Activated CD4-positive, alpha-beta memory T cell treated with anti-CD3 and anti-CD28 coated beads for 36 hours (primary cell): ENCODE measurements around the gene RNF227. TPM values are rescaled to one million over a fixed set of nuclear protein-coding genes. Genes with fewer than 3 reads are reported as not detected.

Experiments used
- CTCF ChIA-PET: fragments of 350-600 bp; sonication (Branson Sonifier 250); formaldehyde crosslinking; loops from one replicate; lab custom pipeline; 2021; ENCODE audit warnings: antibody characterized with exemption, inconsistent platforms; lab: Charles Lee
- POLR2A ChIA-PET: fragments of 350-600 bp; sonication (Branson Sonifier 250); formaldehyde crosslinking; loops from one replicate; lab custom pipeline; 2021; ENCODE audit warnings: antibody characterized with exemption; lab: Charles Lee
- DNase-seq: peaks from one replicate; pipeline ENCODE4 v3.0.0-alpha.2; 2020
- H3K27ac Mint-ChIP-seq: one replicate; pipeline ENCODE4 v1.8.0; 2021; ENCODE audit warnings: mixed read lengths
- H3K27me3 Mint-ChIP-seq: one replicate; pipeline ENCODE4 v1.8.0; 2021; ENCODE audit warnings: mixed read lengths
- H3K36me3 Mint-ChIP-seq: one replicate; pipeline ENCODE4 v1.8.0; 2021; ENCODE audit warnings: mixed read lengths
- H3K4me1 Mint-ChIP-seq: one replicate; pipeline ENCODE4 v1.8.0; 2021; ENCODE audit warnings: low read depth, mixed read lengths
- H3K4me3 Mint-ChIP-seq: one replicate; pipeline ENCODE4 v1.8.0; 2021; ENCODE audit warnings: mild to moderate bottlenecking, mixed read lengths
- H3K9me3 Mint-ChIP-seq: one replicate; pipeline ENCODE4 v1.8.0; 2021; ENCODE audit warnings: mixed read lengths
- intact Hi-C: fragments of 100-400 bp; cut with micrococcal nuclease; formaldehyde crosslinking; loops from one replicate; pipeline ENCODE4 v1.15.1; 2023
- total RNA-seq, 2 experiments: library from RNA; stranded (reverse); gene quantifications; one replicate each; pipeline ENCODE4 v1.2.3, GENCODE V29; 2021

RNF227 gene
- total RNA-seq, 2 experiments from 2014 or later = 2.7 to 3.3 TPM

GRCh38 chr17:7929158-7930023, 13.3 kb upstream of the RNF227 start, which contains the start of gene KCNAB3:
KCNAB3 (minus strand) TSS chr17:7929856; CDS start chr17:7929435, 421 bp downstream.
- ChIA-PET POLR2A (interaction anchor here (1.1 to 4.7 kb wide), 2 partner anchors 13 to 16 kb away, joined by 4 to 42 read pairs; partner anchors contain the start of gene RNF227), CTCF (interaction anchor here (0.7 to 5.3 kb wide), 3 partner anchors 17 to 94 kb away, joined by 4 to 93 read pairs (median 7); no protein-coding TSS in a partner anchor)
- Mint-ChIP-seq H3K4me3 (peak within 1 kb of the TSS; percentile 93), H3K27ac (peak within 1 kb of the TSS; percentile 88), H3K4me1 (peaks cover 38% of the 10 kb centered on the region), H3K27me3 (no peaks in the 10 kb centered on the region), H3K36me3 (peaks cover 12% of the 10 kb centered on the region), H3K9me3 (no peaks in the 10 kb centered on the region)
- peak; percentile 73 for DNase-seq
- intact Hi-C loops = loop anchor here (5.0 kb wide), 2 partner anchors 58 to 188 kb away; partner anchors contain the start of gene ALOXE3

DNA sequence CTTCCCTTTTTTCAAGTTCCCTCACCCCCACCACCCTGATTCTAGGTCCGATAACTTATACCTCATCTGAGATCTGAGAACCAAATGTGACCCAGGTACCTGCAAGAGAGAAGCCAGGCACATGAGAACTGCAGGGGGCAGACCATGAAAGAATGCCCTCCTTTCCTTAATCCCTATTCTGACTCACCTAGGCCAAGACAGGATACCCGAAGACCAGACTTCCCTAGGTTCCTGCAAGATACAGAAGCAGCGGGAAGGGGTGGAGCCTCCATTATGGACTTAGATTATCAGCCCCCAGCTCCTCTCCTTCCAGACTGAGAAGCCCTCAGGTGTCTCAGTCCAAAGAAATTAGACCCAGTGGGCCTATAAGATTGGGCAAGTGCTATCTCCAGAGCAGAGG, 11.5 kb upstream of the RNF227 start:
- intact Hi-C loops = no loop called here
- peaks cover 33% of the 10 kb centered on the region for H3K4me1 Mint-ChIP-seq
- H3K36me3 Mint-ChIP-seq = peaks cover 7% of the 10 kb centered on the region
- no peak overlapping the region for H3K4me3 Mint-ChIP-seq
- ChIA-PET POLR2A (interaction anchor here (0.9 kb wide), 1 partner anchor 11 kb away, joined by 3 read pairs; no protein-coding TSS in a partner anchor), CTCF (interaction anchor here (1.0 kb wide), 1 partner anchor 12 kb away, joined by 3 read pairs; the partner anchor contains the start of gene RNF227)
- no peaks in the 10 kb centered on the region for H3K27me3 Mint-ChIP-seq
- H3K9me3 Mint-ChIP-seq = no peaks in the 10 kb centered on the region
- no peak overlapping the region for H3K27ac Mint-ChIP-seq
- DNase-seq = no peak

DNA sequence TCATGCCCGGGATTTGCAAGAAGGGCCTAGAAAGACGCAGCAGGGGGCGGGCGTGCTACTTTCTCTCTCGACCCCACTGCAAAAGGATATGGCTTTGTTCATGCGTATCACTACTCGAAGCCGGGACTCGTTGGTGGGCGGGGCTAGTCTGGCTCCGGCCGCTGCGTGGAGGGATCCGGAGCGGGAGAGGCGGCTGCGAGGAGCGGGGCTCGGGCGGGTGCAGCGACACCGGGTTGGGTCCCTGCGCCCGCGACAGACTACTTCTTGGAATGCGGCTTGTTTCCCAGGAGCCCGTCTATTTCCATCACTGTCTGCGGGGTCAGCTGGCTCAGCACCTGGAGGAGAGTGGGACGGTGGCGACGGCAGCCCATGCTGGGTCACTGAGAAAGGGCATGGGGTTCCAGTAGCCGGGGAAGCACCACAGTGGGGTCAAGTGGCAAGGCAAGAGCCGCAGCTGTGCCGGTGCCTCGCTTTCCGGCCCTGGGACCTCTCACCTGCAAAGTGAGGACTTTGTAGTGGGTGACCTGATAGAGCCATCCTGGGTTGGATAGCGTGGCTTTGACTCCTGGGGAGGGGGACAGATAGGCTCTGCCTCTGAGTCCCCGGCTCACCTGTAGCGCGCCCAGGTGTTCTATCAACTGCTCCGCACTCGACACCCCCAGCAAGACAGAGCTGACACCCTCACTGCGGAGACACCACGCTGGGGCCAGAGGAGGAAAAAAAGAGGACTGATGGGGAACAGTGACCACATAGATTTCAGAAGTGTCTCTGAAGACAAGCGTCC, 6.9 kb upstream of the RNF227 start:
- peak; percentile 88 for DNase-seq
- CTCF ChIA-PET = interaction anchor here (0.8 to 1.7 kb wide), 6 partner anchors 8 to 134 kb away, joined by 3 to 6 read pairs (median 4); partner anchors contain the start of gene TRAPPC1
- Mint-ChIP-seq H3K36me3 (peaks cover 2% of the 10 kb centered on the region), H3K27me3 (no peaks in the 10 kb centered on the region), H3K9me3 (no peaks in the 10 kb centered on the region), H3K4me3 (peak overlapping the region; percentile 63), H3K27ac (peak overlapping the region; percentile 77), H3K4me1 (peaks cover 19% of the 10 kb centered on the region)
- POLR2A ChIA-PET = interaction anchor here (1.0 kb wide), 1 partner anchor 9 kb away, joined by 4 read pairs; the partner anchor contains the start of genes CNTROB and TRAPPC1
- intact Hi-C loops = no loop called here

GRCh38 chr17:7922269-7922844, 6.3 kb upstream of the RNF227 start:
- intact Hi-C loops = no loop called here
- POLR2A ChIA-PET = interaction anchor here (1.2 kb wide), 1 partner anchor 10 kb away, joined by 3 read pairs; no protein-coding TSS in a partner anchor

GRCh38 chr17:7916808-7917207, 719 bp upstream of the RNF227 start:
- H3K36me3 Mint-ChIP-seq = peaks cover 6% of the 10 kb centered on the region
- peak overlapping the region; percentile 50 for H3K27ac Mint-ChIP-seq
- no peaks in the 10 kb centered on the region for H3K27me3 Mint-ChIP-seq
- DNase-seq = no peak
- H3K4me3 Mint-ChIP-seq = peak overlapping the region; percentile 57
- POLR2A ChIA-PET = interaction anchor here (0.8 to 4.3 kb wide), 2 partner anchors 11 to 15 kb away, joined by 3 to 42 read pairs; partner anchors contain the start of genes CNTROB, KCNAB3 and TRAPPC1
- peaks cover 32% of the 10 kb centered on the region for H3K4me1 Mint-ChIP-seq
- intact Hi-C loops = no loop called here
- CTCF ChIA-PET = interaction anchor here (1.0 to 11.1 kb wide), 7 partner anchors 16 to 141 kb away, joined by 3 to 245 read pairs (median 6); partner anchors contain the start of genes CNTROB, NAA38 and TRAPPC1
- no peaks in the 10 kb centered on the region for H3K9me3 Mint-ChIP-seq

More at GRCh38 chr17:7922269-7922844, 6.3 kb upstream of the RNF227 start:
- Mint-ChIP-seq H3K4me1 (peaks cover 19% of the 10 kb centered on the region), H3K27me3 (no peaks in the 10 kb centered on the region), H3K27ac (peak overlapping the region; percentile 77), H3K4me3 (peak overlapping the region; percentile 63), H3K36me3 (no peaks in the 10 kb centered on the region), H3K9me3 (no peaks in the 10 kb centered on the region)
- CTCF ChIA-PET = interaction anchor here (1.0 to 1.7 kb wide), 5 partner anchors 9 to 135 kb away, joined by 4 to 6 read pairs (median 4); partner anchors contain the start of gene TRAPPC1
- DNase-seq = no peak

- intact Hi-C loops = no loop called here
- H3K27ac Mint-ChIP-seq = peak overlapping the region; percentile 50
- POLR2A ChIA-PET = interaction anchor here (1.0 to 4.3 kb wide), 6 partner anchors 15 to 73 kb away, joined by 3 to 42 read pairs (median 4); partner anchors contain the start of genes CNTROB, CYB5D1, KCNAB3 and NAA38
- peaks cover 29% of the 10 kb centered on the region for H3K4me1 Mint-ChIP-seq
- DNase-seq = no peak
- no peaks in the 10 kb centered on the region for H3K27me3 Mint-ChIP-seq
- H3K4me3 Mint-ChIP-seq = peak overlapping the region; percentile 57
- H3K9me3 Mint-ChIP-seq = no peaks in the 10 kb centered on the region
- H3K36me3 Mint-ChIP-seq = peaks cover 6% of the 10 kb centered on the region
- CTCF ChIA-PET = interaction anchor here (0.8 to 11.1 kb wide), 10 partner anchors 10 to 227 kb away, joined by 3 to 245 read pairs (median 5); partner anchors contain the start of genes CNTROB, NAA38, TRAPPC1 and WRAP53
These were observed 245 bp upstream of the RNF227 start for GRCh38 chr17:7916385-7916682.

GRCh38 chr17:7915179-7915610, 894 bp downstream of the RNF227 start:
- intact Hi-C loops = loop anchor here (1.0 kb wide), 2 partner anchors 17 to 28 kb away; partner anchors contain the start of gene CNTROB
- ChIA-PET CTCF (interaction anchor here (0.7 to 11.1 kb wide), 11 partner anchors 9 to 226 kb away, joined by 3 to 245 read pairs (median 5); partner anchors contain the start of genes CNTROB, NAA38, TRAPPC1 and WRAP53), POLR2A (interaction anchor here (1.0 to 4.3 kb wide), 7 partner anchors 9 to 75 kb away, joined by 3 to 42 read pairs (median 4); partner anchors contain the start of genes CNTROB, CYB5D1, KCNAB3 and NAA38)
- peak overlapping the region; percentile 85 for H3K4me3 Mint-ChIP-seq
- H3K27me3 Mint-ChIP-seq = no peaks in the 10 kb centered on the region
- H3K27ac Mint-ChIP-seq = peak overlapping the region; percentile 86
- no peak for DNase-seq
- peaks cover 29% of the 10 kb centered on the region for H3K4me1 Mint-ChIP-seq
- no peaks in the 10 kb centered on the region for H3K9me3 Mint-ChIP-seq
- H3K36me3 Mint-ChIP-seq = peaks cover 12% of the 10 kb centered on the region

DNA sequence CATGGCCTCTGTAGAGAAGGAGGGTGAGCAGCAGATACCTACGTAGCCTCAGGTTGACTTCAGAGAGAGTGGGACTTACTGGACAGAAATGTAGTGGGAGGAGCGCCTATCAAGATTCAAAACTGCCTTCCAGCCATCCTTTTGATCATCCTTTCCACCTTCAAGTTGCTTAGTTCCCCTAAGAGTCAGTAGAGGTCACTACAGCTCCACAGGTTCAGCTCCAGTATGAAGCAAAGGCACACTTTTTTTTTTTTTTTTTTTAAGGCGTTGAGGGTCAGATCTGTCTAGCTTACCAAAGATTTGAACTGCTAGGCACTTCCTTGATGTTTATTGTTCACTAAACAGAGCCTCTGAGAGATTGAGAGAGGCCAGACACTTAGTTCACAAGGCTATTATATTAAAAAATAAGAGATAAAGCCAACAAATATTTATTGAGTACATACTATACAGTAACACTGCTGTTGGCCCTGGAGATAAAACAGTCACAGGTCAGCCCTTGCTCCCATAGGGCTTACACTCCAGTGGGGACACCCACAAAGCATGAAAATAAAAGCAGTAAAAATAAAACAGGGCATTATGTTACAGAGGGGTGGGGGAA, 3.1 kb downstream of the RNF227 start:
- DNase-seq = peak; percentile 37
- POLR2A ChIA-PET = interaction anchor here (0.6 to 1.8 kb wide), 6 partner anchors 9 to 242 kb away, joined by 3 to 5 read pairs (median 4); partner anchors contain the start of gene KCNAB3
- H3K36me3 Mint-ChIP-seq = peaks cover 26% of the 10 kb centered on the region
- H3K27ac Mint-ChIP-seq = peak overlapping the region; percentile 53
- peaks cover 29% of the 10 kb centered on the region for H3K4me1 Mint-ChIP-seq
- CTCF ChIA-PET = interaction anchor here (0.6 to 11.1 kb wide), 22 partner anchors 10 to 149 kb away, joined by 3 to 245 read pairs (median 4); partner anchors contain the start of genes CNTROB, CYB5D1, KCNAB3 and NAA38
- no peaks in the 10 kb centered on the region for H3K27me3 Mint-ChIP-seq
- intact Hi-C loops = loop anchor here (1.0 to 2.0 kb wide), 4 partner anchors 38 to 144 kb away; partner anchors contain the start of gene NAA38
- H3K9me3 Mint-ChIP-seq = no peaks in the 10 kb centered on the region
- no peak overlapping the region for H3K4me3 Mint-ChIP-seq

DNA sequence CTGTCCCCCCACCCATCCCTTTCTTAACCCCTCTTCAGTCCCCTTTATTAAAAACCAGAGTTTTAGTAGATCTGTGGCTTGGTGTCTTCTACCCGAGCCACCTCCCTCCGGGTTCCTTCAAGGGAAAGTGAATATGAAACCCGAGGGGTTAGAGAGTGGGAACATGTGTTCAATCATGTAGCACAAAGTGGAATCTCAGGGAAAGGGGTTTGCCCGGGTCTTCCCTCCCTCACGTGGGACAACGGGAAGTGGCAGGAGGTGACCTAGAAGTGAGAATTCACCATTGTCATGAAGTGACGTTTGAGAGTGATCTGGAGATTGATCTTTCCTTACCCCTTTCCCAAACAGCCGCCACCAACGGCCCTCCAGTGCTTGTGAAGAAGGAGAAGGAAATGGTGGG, 5.0 kb downstream of the RNF227 start:
- H3K4me3 Mint-ChIP-seq = no peak overlapping the region
- peaks cover 39% of the 10 kb centered on the region for H3K36me3 Mint-ChIP-seq
- peaks cover 19% of the 10 kb centered on the region for H3K4me1 Mint-ChIP-seq
- CTCF ChIA-PET = interaction anchor here (3.7 to 11.1 kb wide), 2 partner anchors 76 to 130 kb away, joined by 23 to 245 read pairs; no protein-coding TSS in a partner anchor
- intact Hi-C loops = no loop called here
- POLR2A ChIA-PET = no interaction called here
- no peaks in the 10 kb centered on the region for H3K9me3 Mint-ChIP-seq
- no peaks in the 10 kb centered on the region for H3K27me3 Mint-ChIP-seq
- no peak overlapping the region for H3K27ac Mint-ChIP-seq
- DNase-seq = no peak

- POLR2A ChIA-PET = no interaction called here
- intact Hi-C loops = no loop called here
- H3K4me1 Mint-ChIP-seq = peaks cover 19% of the 10 kb centered on the region
- H3K4me3 Mint-ChIP-seq = no peak overlapping the region
- CTCF ChIA-PET = interaction anchor here (1.0 to 11.1 kb wide), 2 partner anchors 22 to 76 kb away, joined by 3 to 245 read pairs; no protein-coding TSS in a partner anchor
- no peaks in the 10 kb centered on the region for H3K9me3 Mint-ChIP-seq
- peaks cover 43% of the 10 kb centered on the region for H3K36me3 Mint-ChIP-seq
- DNase-seq = no peak
- no peaks in the 10 kb centered on the region for H3K27me3 Mint-ChIP-seq
- H3K27ac Mint-ChIP-seq = no peak overlapping the region
These were observed 5.4 kb downstream of the RNF227 start for GRCh38 chr17:7910711-7911110.
